Tibial nerve (tissue), 4 donors: ENCODE results near the gene ARHGEF4. TPM values are rescaled to one million over a fixed set of nuclear protein-coding genes. Genes with fewer than 3 reads are reported as not detected.

Experiments
- DNase-seq, 2 donors: peaks; one replicate each; pipeline ENCODE4 v3.0.0-alpha.2; 2019; ENCODE audit warnings: low spot score in 2 of 2
- H3K27ac ChIP-seq, 4 donors: fragments of 200-600 bp; sonication (generic) in 3 of 4; one replicate each; pipeline ENCODE4 v1.5.1; 2017 to 2019; ENCODE audit warnings: mild to moderate bottlenecking in 1 of 4
- H3K27me3 ChIP-seq, 2 donors: fragments of 200-600 bp; sonication (generic) in 1 of 2; one replicate each; pipeline versions ENCODE4 v1.5.1 to v1.6.0; 2017 to 2019
- H3K36me3 ChIP-seq, 3 donors: fragments of 200-600 bp; sonication (generic); one replicate each; pipeline ENCODE4 v1.5.1; 2018 to 2019
- H3K4me1 ChIP-seq, 4 donors: fragments of 200-600 bp; sonication (generic) in 3 of 4; one replicate each; pipeline ENCODE4 v1.5.1; 2017 to 2019
- H3K4me3 ChIP-seq, 4 donors: fragments of 200-600 bp; sonication (generic) in 3 of 4; one replicate each; pipeline ENCODE4 v1.5.1; 2017 to 2019; ENCODE audit warnings: mild to moderate bottlenecking in 1 of 4, moderate library complexity in 1 of 4
- H3K9me3 ChIP-seq, 4 donors: fragments of 200-600 bp; sonication (generic) in 3 of 4; one replicate each; pipeline ENCODE4 v1.5.1; 2017 to 2019
- EP300 ChIP-seq, 2 donors: sonication (generic); formaldehyde crosslinking; IDR thresholded peaks; one replicate each; pipeline ENCODE4 v1.6.1; 2017; ENCODE audit warnings: antibody characterized with exemption in 2 of 2, mild to moderate bottlenecking in 1 of 2
- POLR2A ChIP-seq, 2 donors: fragments of 450-650 bp; IDR thresholded peaks; one replicate each; pipeline ENCODE4 v1.6.1; 2017; ENCODE audit warnings: antibody characterized with exemption in 2 of 2, mild to moderate bottlenecking in 2 of 2, moderate library complexity in 2 of 2
- WGBS, 2 donors: methylation state at CpG; one replicate each; pipeline ENCODE4 v1.1.5; 2018; 5-methylcytosine and 5-hydroxymethylcytosine counted together
- total RNA-seq, 4 donors: library from RNA; depleted of rRNA; stranded (reverse); fragments of >200 nt; gene quantifications; one replicate each; pipeline ENCODE4 v1.1.0, GENCODE V29; 2016
- TF ChIP-seq, protein P1 (sequence below), 5 experiments: fragments of 200-600 bp in 3 of 5; fragments of 450-650 bp in 2 of 5; sonication (generic) in 3 of 5; IDR thresholded peaks; one replicate each; pipeline ENCODE4 v1.5.1; 2016 to 2019; ENCODE audit warnings: antibody characterized with exemption in 5 of 5, mild to moderate bottlenecking in 3 of 5, moderate library complexity in 2 of 5

ARHGEF4 gene
- total RNA-seq, 4 donors from 2014 or later, result 16.3 to 50.7 (median 23.3) TPM

DNA sequence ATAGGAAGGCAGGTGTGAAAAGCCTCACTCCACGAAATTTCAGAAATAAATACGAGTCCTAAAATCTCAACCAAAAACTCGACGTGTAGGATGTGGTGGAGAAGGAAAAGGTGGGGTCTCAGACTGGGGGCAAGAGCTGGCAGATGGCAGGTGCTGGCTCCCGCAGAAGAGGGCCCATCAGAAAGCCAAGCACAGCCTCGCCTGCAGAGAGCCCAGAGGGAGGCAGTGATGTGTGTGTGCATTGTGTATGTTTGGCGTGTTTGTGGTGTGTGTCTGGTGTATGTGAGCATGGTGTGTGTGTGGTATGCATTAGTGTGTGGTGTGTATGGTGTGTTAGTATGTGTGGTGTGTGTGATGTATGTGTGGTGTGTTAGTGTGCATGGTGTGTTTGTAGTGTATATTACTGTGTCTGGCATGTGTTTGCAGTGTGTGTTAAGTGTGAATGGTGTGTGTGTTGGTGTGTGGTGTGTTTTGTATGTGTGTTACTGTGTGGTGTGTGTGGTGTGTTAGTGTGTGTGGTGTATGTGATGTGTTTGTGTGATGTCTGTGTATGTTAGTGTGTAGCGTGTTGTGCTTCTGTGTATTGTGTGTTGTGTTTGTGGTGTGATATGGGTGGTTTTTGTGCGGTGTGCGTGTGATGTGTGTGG is 140.0 kb downstream of the ARHGEF4 start:
- 90 to 91% methylated on average over 10 of the region's 10 CpGs for WGBS, 2 donors
- no peak for DNase-seq

GRCh38 chr2:130977461-130978050 is 140.8 kb downstream of the ARHGEF4 start:
- TF ChIP-seq, protein P1, sequence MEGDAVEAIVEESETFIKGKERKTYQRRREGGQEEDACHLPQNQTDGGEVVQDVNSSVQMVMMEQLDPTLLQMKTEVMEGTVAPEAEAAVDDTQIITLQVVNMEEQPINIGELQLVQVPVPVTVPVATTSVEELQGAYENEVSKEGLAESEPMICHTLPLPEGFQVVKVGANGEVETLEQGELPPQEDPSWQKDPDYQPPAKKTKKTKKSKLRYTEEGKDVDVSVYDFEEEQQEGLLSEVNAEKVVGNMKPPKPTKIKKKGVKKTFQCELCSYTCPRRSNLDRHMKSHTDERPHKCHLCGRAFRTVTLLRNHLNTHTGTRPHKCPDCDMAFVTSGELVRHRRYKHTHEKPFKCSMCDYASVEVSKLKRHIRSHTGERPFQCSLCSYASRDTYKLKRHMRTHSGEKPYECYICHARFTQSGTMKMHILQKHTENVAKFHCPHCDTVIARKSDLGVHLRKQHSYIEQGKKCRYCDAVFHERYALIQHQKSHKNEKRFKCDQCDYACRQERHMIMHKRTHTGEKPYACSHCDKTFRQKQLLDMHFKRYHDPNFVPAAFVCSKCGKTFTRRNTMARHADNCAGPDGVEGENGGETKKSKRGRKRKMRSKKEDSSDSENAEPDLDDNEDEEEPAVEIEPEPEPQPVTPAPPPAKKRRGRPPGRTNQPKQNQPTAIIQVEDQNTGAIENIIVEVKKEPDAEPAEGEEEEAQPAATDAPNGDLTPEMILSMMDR (IDR thresholded peaks at IDR 0.05), result no peak
- TF ChIP-seq POLR2A (IDR thresholded peaks at IDR 0.05) (no peak), EP300 (IDR thresholded peaks at IDR 0.05) (no peak)
- Histone ChIP-seq H3K27me3 (no peaks in the 10 kb centered on the region), H3K4me1 (no peaks in the 10 kb centered on the region), H3K4me3 (no peak overlapping the region), H3K27ac (no peak overlapping the region), H3K9me3 (peaks cover 0 to 8% (median 2%) of the 10 kb centered on the region in 4 donors), H3K36me3 (no peaks in the 10 kb centered on the region)
- 94 to 98% methylated on average over 5 of the region's 5 CpGs for WGBS, 2 donors
- no peak for DNase-seq

More for the DNA sequence above, 140.0 kb downstream of the ARHGEF4 start:
- TF ChIP-seq, protein P1 (IDR thresholded peaks at IDR 0.05), result no peak
- TF ChIP-seq EP300 (IDR thresholded peaks at IDR 0.05), result no peak
- no peak for TF ChIP-seq POLR2A (IDR thresholded peaks at IDR 0.05)
- peaks cover 0 to 8% (median 2%) of the 10 kb centered on the region in 4 donors for H3K9me3 ChIP-seq
- H3K27ac ChIP-seq, result no peak overlapping the region
- no peaks in the 10 kb centered on the region for H3K36me3 ChIP-seq
- no peaks in the 10 kb centered on the region for H3K4me1 ChIP-seq
- no peaks in the 10 kb centered on the region for H3K27me3 ChIP-seq
- H3K4me3 ChIP-seq, result no peak overlapping the region

DNA sequence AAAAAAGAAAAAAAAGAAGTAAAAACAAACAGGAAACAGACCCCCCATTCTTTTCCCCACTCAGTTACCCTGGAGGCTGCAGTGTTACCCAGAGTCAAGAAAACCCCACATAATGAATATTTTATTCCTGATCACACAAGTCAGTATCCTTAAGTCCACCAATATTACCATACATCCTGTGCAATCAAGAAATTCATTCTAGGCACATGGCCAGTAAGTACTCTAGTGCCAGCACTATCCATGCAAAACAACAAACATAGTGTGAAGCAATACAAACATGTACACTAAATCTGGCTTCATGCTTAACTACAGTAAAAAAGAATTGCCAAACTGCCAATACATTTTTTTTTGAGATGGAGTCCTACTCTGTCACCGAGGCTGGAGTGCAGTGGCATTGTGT is 145.0 kb downstream of the ARHGEF4 start:
- no peak for TF ChIP-seq POLR2A (IDR thresholded peaks at IDR 0.05)
- TF ChIP-seq, protein P1 (IDR thresholded peaks at IDR 0.05), result no peak
- TF ChIP-seq EP300 (IDR thresholded peaks at IDR 0.05), result no peak
- 61 to 71% methylated on average over 1 of the region's 1 CpG for WGBS, 2 donors
- no peak overlapping the region for H3K27ac ChIP-seq
- H3K4me1 ChIP-seq, result no peaks in the 10 kb centered on the region
- no peak overlapping the region for H3K4me3 ChIP-seq
- DNase-seq, result no peak
- peaks cover 0 to 8% (median 2%) of the 10 kb centered on the region in 4 donors for H3K9me3 ChIP-seq
- no peaks in the 10 kb centered on the region for H3K36me3 ChIP-seq
- no peaks in the 10 kb centered on the region for H3K27me3 ChIP-seq

DNA sequence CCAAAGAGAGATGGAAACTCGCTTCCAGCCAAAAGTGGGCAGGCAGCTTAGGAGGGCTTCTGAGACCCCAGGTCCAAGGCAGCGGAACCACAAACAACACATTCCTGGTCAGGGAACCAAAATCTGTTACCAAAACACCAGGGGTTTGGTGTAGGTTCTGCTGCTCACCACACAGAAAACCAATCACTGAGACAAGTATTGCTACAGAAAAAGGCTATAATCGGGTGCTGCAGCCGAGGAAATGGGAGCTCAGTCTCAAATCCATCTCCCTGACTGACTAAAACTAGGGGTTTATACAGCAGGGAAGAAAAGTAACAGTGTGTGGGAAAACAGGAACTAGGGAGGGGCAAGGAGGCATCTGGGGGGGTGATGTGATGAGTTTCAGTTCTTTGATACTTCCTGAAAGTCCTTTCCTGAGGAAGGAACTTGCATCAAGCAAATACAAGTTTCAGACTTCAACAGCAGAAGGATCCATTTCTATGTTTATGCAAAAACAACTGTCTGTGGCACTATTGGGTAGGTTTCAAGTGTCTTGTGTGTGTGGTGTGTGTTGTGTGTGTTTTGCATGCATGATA is 148.6 kb downstream of the ARHGEF4 start:
- Histone ChIP-seq H3K9me3 (no peaks in the 10 kb centered on the region), H3K4me1 (no peaks in the 10 kb centered on the region), H3K4me3 (no peak overlapping the region), H3K27ac (no peak overlapping the region), H3K36me3 (no peaks in the 10 kb centered on the region), H3K27me3 (no peaks in the 10 kb centered on the region)
- WGBS, 2 donors, result 74 to 80% methylated on average over 4 of the region's 4 CpGs
- TF ChIP-seq POLR2A (IDR thresholded peaks at IDR 0.05), result no peak
- TF ChIP-seq, protein P1 (IDR thresholded peaks at IDR 0.05), result no peak
- DNase-seq, result no peak
